BJ (cell line): ENCODE data around the gene CACNA2D2. TPM values are rescaled to one million over a fixed set of nuclear protein-coding genes. Genes with fewer than 3 reads are reported as not detected.

Source experiments
- CTCF ChIA-PET: fragments of 350-600 bp; formaldehyde crosslinking; extraction: SDS; loops from one replicate; lab custom pipeline; 2021; ENCODE audit warnings: antibody characterized with exemption, inconsistent platforms; lab: Yijun Ruan, JAX
- POLR2A ChIA-PET: fragments of 300-600 bp; sonication (Branson Sonifier 250); formaldehyde crosslinking; extraction: SDS; loops from one replicate; lab custom pipeline; 2021; ENCODE audit warnings: antibody characterized with exemption; lab: Charles Lee
- DNase-seq: peaks from one replicate; pipeline ENCODE4 v3.0.0-alpha.2; 2011; ENCODE audit warnings: low read depth
- H3K27me3 ChIP-seq: 2 replicates; pipeline ENCODE4 v1.6.0; 2011; ENCODE audit warnings: low read length; ENCODE audit not compliant: control insufficient read depth, insufficient read depth
- H3K36me3 ChIP-seq: 2 replicates; pipeline ENCODE4 v1.5.1; 2011; ENCODE audit warnings: low read length; ENCODE audit not compliant: control insufficient read depth, insufficient read depth
- H3K4me3 ChIP-seq: 2 replicates; pipeline ENCODE4 v1.5.1; 2011; ENCODE audit warnings: low read depth, mild to moderate bottlenecking, control low read depth, low read length
- CTCF ChIP-seq: IDR thresholded peaks from 2 replicates; pipeline ENCODE4 v1.5.1; 2011; ENCODE audit warnings: low read depth, mild to moderate bottlenecking, control low read depth, inconsistent platforms, low read length, moderate library complexity; ENCODE audit not compliant: insufficient read depth
- polyA minus RNA-seq: library from RNA; depleted of rRNA, polyadenylated mRNA; stranded (reverse); fragments of >200 nt; gene quantifications from 2 replicates; pipeline ENCODE4 v1.2.3, GENCODE V29; 2011; rRNA and poly(A)+ RNA removed
- polyA plus RNA-seq: library from polyadenylated mRNA; depleted of rRNA; stranded (reverse); fragments of >200 nt; gene quantifications from 2 replicates; pipeline ENCODE4 v1.2.3, GENCODE V29; 2011; rRNA removed

The CACNA2D2 gene
- 0.04 and 0.11 TPM in 2 replicates for polyA plus RNA-seq
- polyA minus RNA-seq: 0.19 TPM in 1 of 2 replicates, not detected in the other

GRCh38 chr3:50503504-50504342 is at the start of gene CACNA2D2:
CACNA2D2 (minus strand) TSS chr3:50503634; CDS start chr3:50503423, 211 bp downstream.
- no peak within 1 kb of the TSS for H3K4me3 ChIP-seq
- H3K27me3 ChIP-seq: peaks cover 37% of the 10 kb centered on the region
- no peaks in the 10 kb centered on the region for H3K36me3 ChIP-seq
- POLR2A ChIA-PET: no interaction called here
- no peak for DNase-seq
- TF ChIP-seq CTCF: no peak
- CTCF ChIA-PET: interaction anchor here (1.1 kb wide), 1 partner anchor 40 kb away, joined by 3 read pairs; no protein-coding TSS in a partner anchor

- Histone ChIP-seq H3K27me3 (peaks cover 3% of the 10 kb centered on the region), H3K36me3 (no peaks in the 10 kb centered on the region), H3K4me3 (no peak overlapping the region)
- no peak for TF ChIP-seq CTCF
- POLR2A ChIA-PET: no interaction called here
- CTCF ChIA-PET: interaction anchor here (1.1 to 2.2 kb wide), 5 partner anchors 10 to 203 kb away, joined by 3 to 22 read pairs (median 3); partner anchors contain the start of genes CYB561D2, HEMK1 and NPRL2
- no peak for DNase-seq
These were observed 49.2 kb upstream of the CACNA2D2 start for GRCh38 chr3:50552598-50552997.

GRCh38 chr3:50551681-50552435 is 48.4 kb upstream of the CACNA2D2 start:
- no peak overlapping the region for H3K4me3 ChIP-seq
- H3K27me3 ChIP-seq: peaks cover 3% of the 10 kb centered on the region
- DNase-seq: no peak
- no peak for TF ChIP-seq CTCF
- ChIA-PET CTCF (interaction anchor here (0.8 to 2.2 kb wide), 14 partner anchors 9 to 202 kb away, joined by 3 to 22 read pairs (median 3); partner anchors contain the start of genes CYB561D2, HEMK1 and NPRL2), POLR2A (no interaction called here)
- H3K36me3 ChIP-seq: no peaks in the 10 kb centered on the region

- TF ChIP-seq CTCF: no peak
- DNase-seq: no peak
- ChIA-PET POLR2A (no interaction called here), CTCF (interaction anchor here (0.7 to 2.3 kb wide), 19 partner anchors 9 to 305 kb away, joined by 3 to 22 read pairs (median 3); partner anchors contain the start of genes C3orf18, CYB561D2 and NPRL2)
- H3K4me3 ChIP-seq: no peak overlapping the region
- H3K36me3 ChIP-seq: no peaks in the 10 kb centered on the region
- peaks cover 3% of the 10 kb centered on the region for H3K27me3 ChIP-seq
These were observed 47.7 kb upstream of the CACNA2D2 start for GRCh38 chr3:50551054-50551659.
